K562 (cell line): Measurements from ENCODE around the gene CLDN5. TPM values are rescaled to one million over a fixed set of nuclear protein-coding genes. Genes with fewer than 3 reads are reported as not detected.

Source experiments
- C11orf30 ChIP-seq: fragments of 450-650 bp; IDR thresholded peaks from 2 replicates; pipeline ENCODE4 v1.6.1; 2016; ENCODE audit warnings: low read depth, mild to moderate bottlenecking
- CCAR2 ChIP-seq: fragments of 200-400 bp; formaldehyde crosslinking; IDR thresholded peaks from 2 replicates; pipeline ENCODE4 v1.6.1; 2017; ENCODE audit warnings: mild to moderate bottlenecking, low read depth, low read length
- DNMT1 ChIP-seq: fragments of 450-650 bp; IDR thresholded peaks from 2 replicates; pipeline ENCODE4 v1.6.1; 2016; ENCODE audit warnings: antibody characterized with exemption, mild to moderate bottlenecking
- HNRNPUL1 ChIP-seq: fragments of 200-400 bp; formaldehyde crosslinking; IDR thresholded peaks from 2 replicates; pipeline ENCODE4 v1.6.1; 2017; ENCODE audit warnings: low read length
- MYBL2 ChIP-seq, 2 experiments: fragments of 450-650 bp in 1 of 2; sonication (generic) in 1 of 2; formaldehyde crosslinking in 1 of 2; IDR thresholded peaks; 2 replicates each; pipeline versions ENCODE4 v1.6.1 to v1.8.1; 2017 to 2022; ENCODE audit warnings: borderline replicate concordance in 1 of 2, inconsistent platforms in 1 of 2, low read depth in 1 of 2, mild to moderate bottlenecking in 1 of 2, missing genetic modification reagents in 1 of 2, moderate library complexity in 1 of 2
- POLR2G ChIP-seq: fragments of 200-400 bp; formaldehyde crosslinking; IDR thresholded peaks from 2 replicates; pipeline ENCODE4 v1.6.1; 2017; ENCODE audit warnings: low read depth, mild to moderate bottlenecking, antibody characterized with exemption, low read length, moderate library complexity
- RERE ChIP-seq: sonication (generic); formaldehyde crosslinking; IDR thresholded peaks from 2 replicates; pipeline ENCODE4 v1.8.0; 2023; ENCODE audit warnings: missing genetic modification reagents, mild to moderate bottlenecking, borderline replicate concordance
- TCF7 ChIP-seq: sonication (generic); IDR thresholded peaks from 2 replicates; pipeline ENCODE4 v1.6.1; 2016; ENCODE audit warnings: antibody characterized with exemption, borderline replicate concordance
- ZBTB1 ChIP-seq: sonication (generic); formaldehyde crosslinking; IDR thresholded peaks from 2 replicates; pipeline ENCODE4 v1.8.1; 2023; ENCODE audit warnings: missing genetic modification reagents, low read depth, mild to moderate bottlenecking, borderline replicate concordance
- ZBTB33 ChIP-seq: sonication (generic); formaldehyde crosslinking; IDR thresholded peaks from 2 replicates; pipeline ENCODE4 v1.8.1; 2023; ENCODE audit warnings: mild to moderate bottlenecking, missing genetic modification reagents
- polyA plus RNA-seq, 8 experiments: library from polyadenylated mRNA; depleted of rRNA in 4 of 8; stranded (reverse) in 5 of 8; unstranded in 3 of 8; fragments of >200 nt; fragmentation: Nextera tagmentation in 2 of 8; fragmentation: Illumina TruSeq in 1 of 8; extraction: Ambion mirVana in 2 of 8; extraction: Trizol in 1 of 8; gene quantifications; 2 replicates each; pipeline versions ENCODE4 v1.2.1 to v1.2.3, GENCODE V29; 2011 to 2014; ENCODE audit warnings: inconsistent platforms in 1 of 8, missing spikeins in 1 of 8
- total RNA-seq, 7 experiments: library from RNA; depleted of rRNA in 6 of 7; stranded (reverse); fragments of >200 nt in 6 of 7; fragmentation: Illumina TruSeq in 2 of 7; extraction: Trizol in 2 of 7; gene quantifications; 2 replicates each; pipeline versions ENCODE4 v1.2.1 to v1.2.3, GENCODE V29; 2011 to 2021; ENCODE audit warnings: low replicate concordance in 1 of 7
- TF ChIP-seq, protein P1 (sequence below): IDR thresholded peaks from 2 replicates; pipeline ENCODE4 v1.6.1; 2011; ENCODE audit warnings: borderline replicate concordance, low read depth, mild to moderate bottlenecking, moderate library complexity, low read length; ENCODE audit not compliant: insufficient read depth, poor library complexity, severe bottlenecking
- TF ChIP-seq, protein P2 (sequence below): fragments of 250-450 bp; sonication (Bioruptor Pico); IDR thresholded peaks from 2 replicates; pipeline ENCODE4 v1.8.0; 2022; ENCODE audit warnings: inconsistent platforms

Gene CLDN5
- total and polyA plus RNA-seq, 9 of the 15 experiments (the other 6 are each of a cell fraction or from before 2014, with no cell fraction given) = 0.20 TPM; not detected in 8

- TF ChIP-seq MYBL2 (IDR thresholded peaks at IDR 0.05; ENCODE audit: low read depth) = no peak
- peak; percentile 41; the same call in 1 of the 2 replicates for TF ChIP-seq MYBL2 (CRISPR knock-in tag; IDR thresholded peaks at IDR 0.05; ENCODE audit: borderline replicate concordance)
- no peak for TF ChIP-seq CCAR2
- no peak for TF ChIP-seq TCF7
- TF ChIP-seq ZBTB33 (CRISPR knock-in tag) = no peak
- TF ChIP-seq, protein P1, sequence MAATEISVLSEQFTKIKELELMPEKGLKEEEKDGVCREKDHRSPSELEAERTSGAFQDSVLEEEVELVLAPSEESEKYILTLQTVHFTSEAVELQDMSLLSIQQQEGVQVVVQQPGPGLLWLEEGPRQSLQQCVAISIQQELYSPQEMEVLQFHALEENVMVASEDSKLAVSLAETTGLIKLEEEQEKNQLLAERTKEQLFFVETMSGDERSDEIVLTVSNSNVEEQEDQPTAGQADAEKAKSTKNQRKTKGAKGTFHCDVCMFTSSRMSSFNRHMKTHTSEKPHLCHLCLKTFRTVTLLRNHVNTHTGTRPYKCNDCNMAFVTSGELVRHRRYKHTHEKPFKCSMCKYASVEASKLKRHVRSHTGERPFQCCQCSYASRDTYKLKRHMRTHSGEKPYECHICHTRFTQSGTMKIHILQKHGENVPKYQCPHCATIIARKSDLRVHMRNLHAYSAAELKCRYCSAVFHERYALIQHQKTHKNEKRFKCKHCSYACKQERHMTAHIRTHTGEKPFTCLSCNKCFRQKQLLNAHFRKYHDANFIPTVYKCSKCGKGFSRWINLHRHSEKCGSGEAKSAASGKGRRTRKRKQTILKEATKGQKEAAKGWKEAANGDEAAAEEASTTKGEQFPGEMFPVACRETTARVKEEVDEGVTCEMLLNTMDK = no peak
- peak; percentile 89; the same call in 1 of the 2 replicates for TF ChIP-seq RERE
- TF ChIP-seq C11orf30 = no peak
- no peak for TF ChIP-seq HNRNPUL1
- TF ChIP-seq, protein P2, sequence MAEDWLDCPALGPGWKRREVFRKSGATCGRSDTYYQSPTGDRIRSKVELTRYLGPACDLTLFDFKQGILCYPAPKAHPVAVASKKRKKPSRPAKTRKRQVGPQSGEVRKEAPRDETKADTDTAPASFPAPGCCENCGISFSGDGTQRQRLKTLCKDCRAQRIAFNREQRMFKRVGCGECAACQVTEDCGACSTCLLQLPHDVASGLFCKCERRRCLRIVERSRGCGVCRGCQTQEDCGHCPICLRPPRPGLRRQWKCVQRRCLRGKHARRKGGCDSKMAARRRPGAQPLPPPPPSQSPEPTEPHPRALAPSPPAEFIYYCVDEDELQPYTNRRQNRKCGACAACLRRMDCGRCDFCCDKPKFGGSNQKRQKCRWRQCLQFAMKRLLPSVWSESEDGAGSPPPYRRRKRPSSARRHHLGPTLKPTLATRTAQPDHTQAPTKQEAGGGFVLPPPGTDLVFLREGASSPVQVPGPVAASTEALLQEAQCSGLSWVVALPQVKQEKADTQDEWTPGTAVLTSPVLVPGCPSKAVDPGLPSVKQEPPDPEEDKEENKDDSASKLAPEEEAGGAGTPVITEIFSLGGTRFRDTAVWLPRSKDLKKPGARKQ (CRISPR knock-in tag) = no peak
- 0 out of 2 replicates have a peak, but pooled peaks have one; percentile 15 for TF ChIP-seq POLR2G
- 0 out of 2 replicates have a peak, but pooled peaks have one; percentile 57 for TF ChIP-seq ZBTB1
- no peak for TF ChIP-seq DNMT1
These were observed 2.0 kb upstream of the CLDN5 start (continued) for GRCh38 chr22:19526076-19526701.
